Fibroblast of mammary gland (primary cell): Measurements from ENCODE around the gene PPDPF.
A peak's percentile ranks its signal among the peaks of the same experiment; 100 is the strongest.

Experiments used
- DNase-seq: peaks from one replicate; pipeline ENCODE4 v3.0.0-alpha.2; 2010; ENCODE audit warnings: low read depth
- H3K4me3 ChIP-seq: 2 replicates; pipeline ENCODE4 v1.5.1; 2011; ENCODE audit warnings: low read depth, mild to moderate bottlenecking, low read length, moderate library complexity; ENCODE audit not compliant: control insufficient read depth
- TF ChIP-seq, protein P1 (sequence below): conservative IDR thresholded peaks from 2 replicates; pipeline ENCODE4 v1.5.1; 2011; ENCODE audit warnings: low read depth, low read length, inconsistent platforms; ENCODE audit not compliant: control insufficient read depth, insufficient read depth

PPDPF gene

DNA sequence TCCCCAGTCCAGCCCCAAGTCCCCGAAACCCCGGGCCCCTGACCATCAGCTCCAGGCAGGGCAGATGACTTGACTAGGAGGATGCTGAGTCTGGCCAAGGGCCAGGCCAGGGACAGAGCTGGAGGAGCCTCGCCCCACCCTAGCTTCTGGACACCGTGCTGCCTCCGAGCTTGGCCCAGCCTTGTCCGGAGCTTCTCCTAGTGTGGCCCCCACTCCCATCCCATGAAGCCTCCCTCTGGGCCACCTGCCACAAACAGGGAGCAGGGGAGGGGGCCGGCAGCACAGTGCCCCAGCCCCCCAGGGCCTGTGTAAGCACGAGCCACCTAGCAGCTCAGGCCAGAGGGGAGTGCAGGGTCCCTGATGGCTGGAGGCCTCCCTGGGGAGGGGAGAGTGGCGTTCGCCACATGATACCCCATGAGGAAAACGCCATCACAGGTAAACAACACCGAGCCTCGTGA, 27.0 kb upstream of the PPDPF start:
- DNase-seq, result no peak
- H3K4me3 ChIP-seq, result no peak overlapping the region
- TF ChIP-seq, protein P1, sequence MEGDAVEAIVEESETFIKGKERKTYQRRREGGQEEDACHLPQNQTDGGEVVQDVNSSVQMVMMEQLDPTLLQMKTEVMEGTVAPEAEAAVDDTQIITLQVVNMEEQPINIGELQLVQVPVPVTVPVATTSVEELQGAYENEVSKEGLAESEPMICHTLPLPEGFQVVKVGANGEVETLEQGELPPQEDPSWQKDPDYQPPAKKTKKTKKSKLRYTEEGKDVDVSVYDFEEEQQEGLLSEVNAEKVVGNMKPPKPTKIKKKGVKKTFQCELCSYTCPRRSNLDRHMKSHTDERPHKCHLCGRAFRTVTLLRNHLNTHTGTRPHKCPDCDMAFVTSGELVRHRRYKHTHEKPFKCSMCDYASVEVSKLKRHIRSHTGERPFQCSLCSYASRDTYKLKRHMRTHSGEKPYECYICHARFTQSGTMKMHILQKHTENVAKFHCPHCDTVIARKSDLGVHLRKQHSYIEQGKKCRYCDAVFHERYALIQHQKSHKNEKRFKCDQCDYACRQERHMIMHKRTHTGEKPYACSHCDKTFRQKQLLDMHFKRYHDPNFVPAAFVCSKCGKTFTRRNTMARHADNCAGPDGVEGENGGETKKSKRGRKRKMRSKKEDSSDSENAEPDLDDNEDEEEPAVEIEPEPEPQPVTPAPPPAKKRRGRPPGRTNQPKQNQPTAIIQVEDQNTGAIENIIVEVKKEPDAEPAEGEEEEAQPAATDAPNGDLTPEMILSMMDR, result no peak

DNA sequence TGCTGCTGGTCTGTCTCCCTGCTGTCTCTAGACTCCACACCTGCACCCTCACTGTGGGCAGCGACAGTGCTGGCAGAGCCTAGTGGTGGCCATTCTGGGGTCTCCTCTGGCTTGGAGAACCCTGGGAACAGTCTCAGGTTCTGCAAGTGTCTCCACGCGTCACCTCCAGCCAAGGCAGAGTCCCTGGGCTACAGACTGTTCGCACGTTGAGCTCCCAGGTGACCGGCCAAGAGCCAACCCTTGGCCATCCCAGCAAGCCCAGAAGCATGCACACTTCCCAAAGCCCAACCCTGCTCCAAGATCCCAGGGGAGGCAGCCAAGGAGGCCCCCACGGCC, 26.5 kb upstream of the PPDPF start:
- H3K4me3 ChIP-seq, result no peak overlapping the region
- DNase-seq, result no peak
- TF ChIP-seq, protein P1, result no peak

DNA sequence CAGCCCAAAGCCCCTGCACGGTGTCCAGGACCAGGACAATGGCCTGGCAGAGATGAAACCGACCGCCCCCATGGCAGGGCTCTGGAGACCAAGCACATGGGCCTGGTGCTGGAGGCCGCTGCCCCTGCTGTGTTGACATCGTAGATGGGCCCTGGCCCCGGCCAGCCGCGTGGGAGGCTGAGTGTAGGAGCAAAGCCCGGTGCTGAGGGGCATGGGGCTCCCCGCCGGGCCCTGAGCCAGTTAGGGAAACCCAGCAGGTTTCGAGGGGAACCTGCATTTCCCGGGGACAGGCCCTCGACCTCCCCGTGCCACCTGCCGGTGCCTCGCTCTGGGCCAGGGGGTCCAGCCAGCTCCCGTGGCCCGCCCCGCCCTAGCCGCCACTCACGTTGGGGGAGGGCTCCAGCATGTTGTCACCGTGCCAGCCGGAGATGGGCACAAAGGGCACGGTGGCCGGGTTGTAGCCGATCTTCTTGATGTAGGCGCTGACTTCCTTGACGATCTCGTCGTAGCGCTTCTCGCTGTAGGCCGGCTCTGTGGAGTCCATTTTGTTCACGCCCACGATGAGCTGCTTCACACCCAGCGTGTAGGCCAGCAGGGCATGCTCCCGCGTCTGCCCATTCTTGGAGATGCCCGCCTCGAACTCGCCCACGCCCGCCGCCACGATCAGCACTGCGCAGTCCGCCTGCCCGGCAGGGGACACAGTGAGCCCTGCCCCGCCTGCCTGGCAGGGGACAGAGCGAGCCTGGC, 26.0 kb upstream of the PPDPF start:
- TF ChIP-seq, protein P1, result no peak
- H3K4me3 ChIP-seq, result no peak overlapping the region
- no peak for DNase-seq

DNA sequence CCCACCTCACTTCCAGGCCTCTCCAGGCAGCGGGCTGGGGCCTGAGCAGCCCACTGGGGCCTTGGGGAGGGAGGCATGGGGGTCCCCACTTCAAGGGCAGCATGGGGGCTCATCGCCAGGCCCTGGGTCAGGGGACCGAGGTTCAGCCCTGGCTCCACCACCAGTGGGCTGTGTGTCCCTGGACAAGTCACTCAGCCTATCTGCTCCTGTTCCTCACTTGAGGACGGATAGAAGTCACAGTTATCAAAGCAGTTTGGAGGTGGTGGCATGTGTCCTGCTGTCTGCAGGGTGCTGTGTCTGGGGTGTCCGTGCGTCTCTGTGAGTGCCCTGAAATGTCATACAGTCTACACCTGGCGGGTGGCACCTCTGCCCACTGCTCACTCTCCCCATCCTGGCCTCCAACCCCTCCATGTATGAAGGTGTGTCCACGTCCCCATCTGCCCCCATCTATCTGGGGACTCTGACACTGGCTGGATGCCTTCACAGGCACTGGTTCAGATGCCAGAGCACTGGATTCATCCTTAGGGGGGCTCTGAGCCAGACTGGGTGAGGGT, 25.3 kb upstream of the PPDPF start:
- TF ChIP-seq, protein P1, result no peak
- H3K4me3 ChIP-seq, result no peak overlapping the region
- no peak for DNase-seq

DNA sequence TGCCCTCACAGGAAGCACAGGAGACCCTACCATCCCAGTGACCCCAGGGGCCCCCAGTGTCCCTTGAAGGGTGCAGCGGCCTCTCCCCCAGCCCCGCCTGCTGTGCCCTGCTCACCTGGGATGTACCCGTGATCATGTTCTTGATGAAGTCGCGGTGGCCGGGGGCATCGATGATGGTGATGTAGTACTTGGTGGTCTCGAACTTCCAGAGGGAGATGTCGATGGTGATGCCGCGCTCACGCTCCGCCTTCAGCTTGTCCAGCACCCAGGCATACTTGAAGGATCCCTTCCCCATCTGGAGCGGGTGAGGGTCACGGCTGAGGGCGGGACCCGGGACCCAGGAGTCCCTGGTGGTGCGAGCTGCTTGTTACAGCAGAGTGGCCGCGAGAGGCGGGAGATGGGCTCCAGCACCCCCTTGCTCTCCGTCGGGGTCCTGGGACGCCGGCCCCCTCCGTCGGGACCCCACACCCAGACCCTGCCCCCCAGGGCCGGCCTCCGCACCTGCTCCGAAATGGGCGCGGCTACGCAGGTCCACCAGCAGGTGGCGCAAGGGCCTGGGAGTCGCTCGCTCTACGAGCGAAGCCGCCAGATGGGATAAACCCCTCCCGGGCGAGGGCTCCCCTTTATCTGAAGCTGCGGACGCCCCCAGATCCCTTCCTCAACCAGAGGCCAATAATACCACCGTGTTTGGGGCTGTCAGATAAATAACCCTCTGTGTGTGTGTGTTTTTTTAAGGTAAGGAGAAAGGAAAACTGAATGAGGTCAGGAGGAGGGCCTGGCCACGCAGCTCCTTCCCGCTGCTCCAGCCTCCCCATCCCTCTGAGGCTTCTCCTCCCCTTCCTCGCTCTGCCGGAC, 24.6 kb upstream of the PPDPF start:
- no peak overlapping the region for H3K4me3 ChIP-seq
- TF ChIP-seq, protein P1, result peak; percentile 73
- DNase-seq, result peak; percentile 24

DNA sequence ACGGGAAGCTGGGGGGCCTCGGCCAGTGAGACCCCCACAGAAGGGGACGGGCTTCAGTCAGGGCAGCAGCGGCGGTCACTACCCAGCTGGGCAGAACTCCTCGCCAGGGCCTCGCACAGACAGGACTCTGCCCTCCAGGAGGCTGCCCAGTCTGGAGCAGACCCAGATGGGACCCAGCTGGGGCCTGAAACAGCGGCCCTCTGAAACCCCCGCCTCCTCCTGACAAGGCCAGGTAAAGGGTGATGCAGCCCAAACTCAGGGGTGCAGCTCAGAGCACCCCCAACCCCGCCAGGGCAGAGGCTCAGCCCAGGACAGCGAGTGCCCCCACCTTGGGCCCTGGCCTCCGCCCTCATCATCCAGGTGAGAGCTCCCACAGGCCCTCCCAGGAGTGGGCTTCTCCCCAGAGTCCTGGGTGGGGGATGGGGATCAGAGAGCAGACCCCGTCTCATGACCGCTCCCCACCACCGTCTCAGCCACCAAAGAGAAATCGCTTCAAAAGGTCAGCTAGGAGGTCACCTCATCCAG, 23.9 kb upstream of the PPDPF start:
- TF ChIP-seq, protein P1, result no peak
- DNase-seq, result no peak
- H3K4me3 ChIP-seq, result no peak overlapping the region
